Heart left ventricle (tissue), 13 donors: ENCODE data around the gene IKZF1.

ENCODE experiments used
- POLR2A ChIP-seq, 2 donors: fragments of 450-650 bp; IDR thresholded peaks; one replicate each; pipeline ENCODE4 v1.6.1; 2017; ENCODE audit warnings: antibody characterized with exemption in 2 of 2, mild to moderate bottlenecking in 2 of 2, moderate library complexity in 2 of 2
- TF ChIP-seq, protein P1 (sequence below), 12 donors: fragments of 200-600 bp; sonication (generic) in 4 of 12; IDR thresholded peaks; one replicate each; pipeline versions ENCODE4 v1.5.0 to v1.8.0; 2018 to 2022; ENCODE audit warnings: antibody characterized with exemption in 12 of 12, mild to moderate bottlenecking in 5 of 12
- donor health status: ischemic (EF 13 %, LVEDD 7.1; RV severe dilation, severe dysfunction).
- donor health status: DM: no; HTN: yes; CAD: no.
- donor health status: DM: no; HTN: no; CAD: no.
- donor health status: ischemic (EF 25% LVEDD 6.9; RV normal size, moderate dysfunction).
- donor health status: ischemic (EF 25% LVEDD 5.7; RV mildly dilated, moderate dysfunction).
- donor health status: ischemic (EF 35%, LVEDD 5.7; RV mildly dilated, moderate dysfunction).
- donor health status: nonischemic (EF 11% LVEDD 7.7; RV severe dilation, severe dysfunction).
- donor health status: DM: yes; HTN: yes; CAD: no.
- donor health status: PGD.
- donor health status: ischemic (EF 29% LVEDD 5.4; RV normal size, mild dysfunction).
- donor health status: nonischemic (EF 23%, LVEDD 6.1; RV moderate dilation, normal function).

DNA sequence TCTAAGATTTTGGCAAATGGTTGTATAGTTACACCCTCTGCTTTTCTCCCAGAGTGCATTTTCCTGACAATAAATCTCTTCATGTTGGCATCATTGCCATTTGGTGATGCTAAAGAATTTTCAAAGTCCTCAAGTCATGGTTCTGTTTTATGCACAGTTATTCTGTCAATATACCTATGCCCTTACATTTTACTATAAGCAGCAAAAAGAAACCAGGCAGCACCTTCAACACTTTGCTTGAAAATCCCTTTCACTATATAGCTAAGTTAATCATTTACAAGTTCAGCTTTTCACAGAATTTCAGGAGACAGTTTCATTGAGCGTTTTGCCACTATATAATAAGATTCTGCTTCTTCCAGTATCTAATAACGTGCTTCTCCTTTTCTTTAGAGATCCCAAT lies 123.0 kb downstream of the IKZF1 start:
- no peak for TF ChIP-seq POLR2A (IDR thresholded peaks at IDR 0.05)
- TF ChIP-seq, protein P1, sequence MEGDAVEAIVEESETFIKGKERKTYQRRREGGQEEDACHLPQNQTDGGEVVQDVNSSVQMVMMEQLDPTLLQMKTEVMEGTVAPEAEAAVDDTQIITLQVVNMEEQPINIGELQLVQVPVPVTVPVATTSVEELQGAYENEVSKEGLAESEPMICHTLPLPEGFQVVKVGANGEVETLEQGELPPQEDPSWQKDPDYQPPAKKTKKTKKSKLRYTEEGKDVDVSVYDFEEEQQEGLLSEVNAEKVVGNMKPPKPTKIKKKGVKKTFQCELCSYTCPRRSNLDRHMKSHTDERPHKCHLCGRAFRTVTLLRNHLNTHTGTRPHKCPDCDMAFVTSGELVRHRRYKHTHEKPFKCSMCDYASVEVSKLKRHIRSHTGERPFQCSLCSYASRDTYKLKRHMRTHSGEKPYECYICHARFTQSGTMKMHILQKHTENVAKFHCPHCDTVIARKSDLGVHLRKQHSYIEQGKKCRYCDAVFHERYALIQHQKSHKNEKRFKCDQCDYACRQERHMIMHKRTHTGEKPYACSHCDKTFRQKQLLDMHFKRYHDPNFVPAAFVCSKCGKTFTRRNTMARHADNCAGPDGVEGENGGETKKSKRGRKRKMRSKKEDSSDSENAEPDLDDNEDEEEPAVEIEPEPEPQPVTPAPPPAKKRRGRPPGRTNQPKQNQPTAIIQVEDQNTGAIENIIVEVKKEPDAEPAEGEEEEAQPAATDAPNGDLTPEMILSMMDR (IDR thresholded peaks at IDR 0.05): no peak
